Loucy (cell line): Measurements from ENCODE around the gene PGRMC2.

ENCODE experiments used
- H2AFZ ChIP-seq: fragments of 200-600 bp; sonication (generic); 2 replicates; pipeline ENCODE4 v1.6.0; 2016; ENCODE audit warnings: antibody characterized with exemption, mild to moderate bottlenecking, low read length, moderate library complexity
- H3F3A ChIP-seq: fragments of 200-600 bp; 2 replicates; pipeline ENCODE4 v1.6.0; 2016; ENCODE audit warnings: antibody characterized with exemption, low read depth, mild to moderate bottlenecking
- H3K27me3 ChIP-seq: fragments of 200-600 bp; sonication (generic); 2 replicates; pipeline ENCODE4 v1.6.1; 2014; ENCODE audit warnings: low read length, mild to moderate bottlenecking; ENCODE audit not compliant: insufficient read depth, poor library complexity, severe bottlenecking
- H3K36me3 ChIP-seq: fragments of 200-600 bp; sonication (generic); 2 replicates; pipeline ENCODE4 v1.6.1; 2016; ENCODE audit warnings: low read length; ENCODE audit not compliant: insufficient read depth
- H3K4me1 ChIP-seq: fragments of 200-600 bp; sonication (generic); 2 replicates; pipeline ENCODE4 v1.5.1; 2014; ENCODE audit warnings: low read length, mild to moderate bottlenecking; ENCODE audit not compliant: insufficient read depth, poor library complexity, severe bottlenecking
- H3K4me2 ChIP-seq: fragments of 200-600 bp; sonication (generic); 2 replicates; pipeline ENCODE4 v1.6.0; 2014; ENCODE audit warnings: antibody characterized with exemption, low read length, low read depth, mild to moderate bottlenecking; ENCODE audit not compliant: poor library complexity, severe bottlenecking
- H3K4me3 ChIP-seq: fragments of 200-600 bp; sonication (generic); 2 replicates; pipeline ENCODE4 v1.5.1; 2014; ENCODE audit warnings: low read length, mild to moderate bottlenecking, mixed read lengths; ENCODE audit not compliant: poor library complexity, severe bottlenecking
- H3K79me2 ChIP-seq: fragments of 200-600 bp; sonication (generic); 2 replicates; pipeline ENCODE4 v1.6.1; 2014; ENCODE audit warnings: low read length; ENCODE audit not compliant: insufficient read depth
- H3K9ac ChIP-seq: fragments of 200-600 bp; sonication (generic); 2 replicates; pipeline ENCODE4 v1.6.0; 2014; ENCODE audit warnings: mild to moderate bottlenecking, low read depth, low read length, moderate library complexity; ENCODE audit not compliant: poor library complexity, severe bottlenecking
- H3K9me2 ChIP-seq: fragments of 200-600 bp; sonication (generic); replicated peaks from 2 replicates; pipeline ENCODE4 v1.6.1; 2016; ENCODE audit warnings: low read depth, low read length, mixed read lengths
- H3K9me3 ChIP-seq: fragments of 200-600 bp; sonication (generic); 2 replicates; pipeline ENCODE4 v1.6.1; 2014; ENCODE audit warnings: mild to moderate bottlenecking, antibody characterized with exemption, low read length, low read depth; ENCODE audit not compliant: insufficient read depth
- H4K20me1 ChIP-seq: fragments of 200-600 bp; sonication (generic); 2 replicates; pipeline ENCODE4 v1.6.0; 2014; ENCODE audit warnings: antibody characterized with exemption, low read length, mild to moderate bottlenecking; ENCODE audit not compliant: insufficient read depth, poor library complexity, severe bottlenecking
- CTCF ChIP-seq: fragments of 200-600 bp; sonication (generic); conservative IDR thresholded peaks from 2 replicates; pipeline ENCODE4 v1.5.1; 2014; ENCODE audit warnings: mild to moderate bottlenecking, antibody characterized with exemption, low read length
- EZH2phosphoT487 ChIP-seq: fragments of 200-600 bp; IDR thresholded peaks from 2 replicates; pipeline ENCODE4 v1.6.1; 2018; ENCODE audit warnings: antibody characterized with exemption, mild to moderate bottlenecking, moderate library complexity, borderline replicate concordance

PGRMC2 gene

GRCh38 chr4:128241981-128242380 lies 45.6 kb downstream of the PGRMC2 start:
- Histone ChIP-seq H2AFZ (no peak overlapping the region), H3K4me2 (no peak overlapping the region), H3K9ac (no peak overlapping the region), H3K79me2 (no peaks in the 10 kb centered on the region), H3K4me3 (no peak overlapping the region), H4K20me1 (no peaks in the 10 kb centered on the region), H3F3A (no peaks in the 10 kb centered on the region), H3K27me3 (no peaks in the 10 kb centered on the region), H3K9me2 (no peaks in the 10 kb centered on the region), H3K4me1 (no peaks in the 10 kb centered on the region), H3K36me3 (no peaks in the 10 kb centered on the region), H3K9me3 (no peaks in the 10 kb centered on the region)
- TF ChIP-seq EZH2phosphoT487 = no peak
- no peak for TF ChIP-seq CTCF

GRCh38 chr4:128241425-128241913 lies 46.1 kb downstream of the PGRMC2 start:
- Histone ChIP-seq H3K9me3 (no peaks in the 10 kb centered on the region), H3K9me2 (no peaks in the 10 kb centered on the region), H4K20me1 (no peaks in the 10 kb centered on the region), H3K9ac (no peak overlapping the region), H3K4me1 (no peaks in the 10 kb centered on the region), H3K4me2 (no peak overlapping the region), H2AFZ (no peak overlapping the region), H3K79me2 (no peaks in the 10 kb centered on the region), H3K27me3 (no peaks in the 10 kb centered on the region), H3K4me3 (no peak overlapping the region), H3K36me3 (no peaks in the 10 kb centered on the region), H3F3A (no peaks in the 10 kb centered on the region)
- TF ChIP-seq EZH2phosphoT487 = no peak
- TF ChIP-seq CTCF = no peak

GRCh38 chr4:128241019-128241418 lies 46.6 kb downstream of the PGRMC2 start:
- Histone ChIP-seq H3K9me2 (no peaks in the 10 kb centered on the region), H3K4me3 (no peak overlapping the region), H2AFZ (no peak overlapping the region), H4K20me1 (no peaks in the 10 kb centered on the region), H3K79me2 (no peaks in the 10 kb centered on the region), H3K9me3 (no peaks in the 10 kb centered on the region), H3K4me1 (no peaks in the 10 kb centered on the region), H3K27me3 (no peaks in the 10 kb centered on the region), H3F3A (no peaks in the 10 kb centered on the region), H3K9ac (no peak overlapping the region), H3K4me2 (no peak overlapping the region), H3K36me3 (no peaks in the 10 kb centered on the region)
- TF ChIP-seq CTCF = no peak
- TF ChIP-seq EZH2phosphoT487 = no peak
